Transverse colon (tissue), 4 donors: ENCODE measurements around the gene TPT1. TPM values are rescaled to one million over a fixed set of nuclear protein-coding genes. Genes with fewer than 3 reads are reported as not detected.

Experiments
- DNase-seq: peaks from one replicate; pipeline ENCODE4 v3.0.0-alpha.2; 2019
- H3K27ac ChIP-seq, 4 donors: fragments of 200-600 bp; sonication (generic); 2 replicates each; pipeline ENCODE4 v1.5.1; 2016 to 2018; ENCODE audit warnings: inconsistent platforms in 4 of 4
- H3K27me3 ChIP-seq: fragments of 200-600 bp; sonication (generic); 2 replicates; pipeline ENCODE4 v1.5.1; 2017; ENCODE audit warnings: inconsistent platforms
- H3K36me3 ChIP-seq, 4 donors: fragments of 200-600 bp; sonication (generic); 2 replicates each; pipeline ENCODE4 v1.5.1; 2017 to 2019; ENCODE audit warnings: inconsistent platforms in 4 of 4
- H3K4me1 ChIP-seq, 4 donors: fragments of 200-600 bp; sonication (generic); 2 replicates each; pipeline ENCODE4 v1.5.1; 2017 to 2020; ENCODE audit warnings: inconsistent platforms in 4 of 4
- H3K4me3 ChIP-seq, 4 donors: fragments of 200-600 bp; sonication (generic); 1 replicate in 1 of 4; 2 replicates in 3 of 4; pipeline versions ENCODE4 v1.5.1 to v1.6.1; 2017 to 2019; ENCODE audit warnings: inconsistent platforms in 4 of 4
- H3K9me3 ChIP-seq, 2 donors: fragments of 200-600 bp; sonication (generic); 2 replicates each; pipeline ENCODE4 v1.5.1; 2017 to 2019; ENCODE audit warnings: inconsistent platforms in 2 of 2
- CTCF ChIP-seq, 5 experiments: fragments of 200-600 bp in 3 of 5; fragments of 450-650 bp in 2 of 5; sonication (generic) in 3 of 5; IDR thresholded peaks; 1 replicate in 2 of 5; 2 replicates in 3 of 5; pipeline ENCODE4 v1.5.1; 2016 to 2017; ENCODE audit warnings: antibody characterized with exemption in 5 of 5, inconsistent platforms in 3 of 5, mild to moderate bottlenecking in 2 of 5, moderate library complexity in 1 of 5
- EP300 ChIP-seq: sonication (generic); formaldehyde crosslinking; IDR thresholded peaks from one replicate; pipeline ENCODE4 v1.6.1; 2017; ENCODE audit warnings: antibody characterized with exemption, low read depth
- POLR2A ChIP-seq: fragments of 450-650 bp; IDR thresholded peaks from one replicate; pipeline ENCODE4 v1.6.1; 2016; ENCODE audit warnings: antibody characterized with exemption, mild to moderate bottlenecking, moderate library complexity
- POLR2AphosphoS5 ChIP-seq, 3 donors: sonication (generic); formaldehyde crosslinking; IDR thresholded peaks; one replicate each; pipeline ENCODE4 v1.6.1; 2016; ENCODE audit warnings: antibody characterized with exemption in 3 of 3
- WGBS, 2 donors: methylation state at CpG; one replicate each; pipeline ENCODE4 v1.1.5; 2018; ENCODE audit warnings: low coverage in 1 of 2; 5-methylcytosine and 5-hydroxymethylcytosine counted together
- in situ Hi-C, 4 donors: fragments of 200-750 bp; cut with MboI; loops; one replicate each; pipeline versions ENCODE4 v1.15.0 to v1.15.1; 2017; ENCODE audit warnings: low sequenced_read_pairs in 3 of 4, low pct_ligation_motif_present in 1 of 4, low pct_unique_long_range_greater_than_20kb in 1 of 4
- intact Hi-C: fragments of 100-400 bp; cut with DNase I; formaldehyde crosslinking; loops from one replicate; pipeline ENCODE4 v1.15.1; 2023; ENCODE audit warnings: low total_unique reads
- total RNA-seq, 4 donors: library from RNA; depleted of rRNA; stranded (reverse); fragments of >200 nt; gene quantifications; one replicate each; pipeline ENCODE4 v1.1.0, GENCODE V29; 2016

TPT1 gene
- total RNA-seq, 4 donors from 2014 or later = 1,485 to 2,679 (median 2,380) TPM

GRCh38 chr13:45367358-45367757, 26.4 kb upstream of the TPT1 start:
- TF ChIP-seq POLR2AphosphoS5 (IDR thresholded peaks at IDR 0.05) (peak in 1 of 3 donors; percentile 17), POLR2A (no peak)
- Histone ChIP-seq H3K4me1 (peaks cover 3 to 19% (median 10%) of the 10 kb centered on the region in 4 donors), H3K9me3 (no peaks in the 10 kb centered on the region), H3K4me3 (no peak overlapping the region), H3K27ac (peak overlapping the region in 3 of 4 donors; percentile 10 to 43 (median 40)), H3K36me3 (no peaks in the 10 kb centered on the region), H3K27me3 (no peaks in the 10 kb centered on the region)
- WGBS, 2 donors = 31 to 43% methylated on average over 2 of the region's 2 CpGs
- in situ Hi-C loops (loop anchor here in 2 of 4 donors (25.0 kb wide), 1 partner anchor 120 kb away; no protein-coding TSS in a partner anchor), intact Hi-C loops (no loop called here)
- DNase-seq = peak; percentile 81

GRCh38 chr13:45365558-45365885, 24.5 kb upstream of the TPT1 start:
- no peak for TF ChIP-seq POLR2A
- TF ChIP-seq EP300 = no peak
- TF ChIP-seq POLR2AphosphoS5 (IDR thresholded peaks at IDR 0.05) = no peak
- no peak for TF ChIP-seq CTCF (IDR thresholded peaks at IDR 0.05)
- no peaks in the 10 kb centered on the region for H3K36me3 ChIP-seq

GRCh38 chr13:45364876-45365557, 24.0 kb upstream of the TPT1 start:
- DNase-seq = no peak
- Histone ChIP-seq H3K4me3 (no peak overlapping the region), H3K36me3 (no peaks in the 10 kb centered on the region), H3K27me3 (no peaks in the 10 kb centered on the region), H3K4me1 (peaks cover 0 to 11% (median 7%) of the 10 kb centered on the region in 4 donors), H3K9me3 (no peaks in the 10 kb centered on the region), H3K27ac (no peak overlapping the region)
- intact Hi-C loops = loop anchor here (5.0 kb wide), 1 partner anchor 848 kb away; no protein-coding TSS in a partner anchor
- 95 to 100% methylated on average over 1 to 10 of the region's 10 CpGs for WGBS, 2 donors
- in situ Hi-C loops = loop anchor here in 2 of 4 donors (25.0 kb wide), 1 partner anchor 122 kb away; no protein-coding TSS in a partner anchor
- TF ChIP-seq CTCF (IDR thresholded peaks at IDR 0.05) (no peak), EP300 (no peak), POLR2A (no peak), POLR2AphosphoS5 (IDR thresholded peaks at IDR 0.05) (no peak)

More at GRCh38 chr13:45365558-45365885, 24.5 kb upstream of the TPT1 start:
- Histone ChIP-seq H3K4me3 (no peak overlapping the region), H3K9me3 (no peaks in the 10 kb centered on the region), H3K4me1 (peaks cover 0 to 11% (median 7%) of the 10 kb centered on the region in 4 donors), H3K27ac (no peak overlapping the region), H3K27me3 (no peaks in the 10 kb centered on the region)
- intact Hi-C loops = no loop called here
- DNase-seq = no peak
- in situ Hi-C loops = loop anchor here in 2 of 4 donors (25.0 kb wide), 1 partner anchor 122 kb away; no protein-coding TSS in a partner anchor
- 97% methylated on average over 4 of the region's 4 CpGs; no CpG with 5 or more reads in 1 of the 2 donors for WGBS, 2 donors

- in situ Hi-C loops = loop anchor here in 2 of 4 donors (25.0 kb wide), 1 partner anchor 124 kb away; no protein-coding TSS in a partner anchor
Measured at GRCh38 chr13:45362939-45363338, 22.0 kb upstream of the TPT1 start.

More at GRCh38 chr13:45362939-45363338, 22.0 kb upstream of the TPT1 start:
- Histone ChIP-seq H3K27me3 (no peaks in the 10 kb centered on the region), H3K4me3 (no peak overlapping the region), H3K4me1 (peaks cover 0 to 9% (median 4%) of the 10 kb centered on the region in 4 donors), H3K36me3 (no peaks in the 10 kb centered on the region), H3K9me3 (no peaks in the 10 kb centered on the region), H3K27ac (no peak overlapping the region)
- intact Hi-C loops = loop anchor here (5.0 kb wide), 1 partner anchor 846 kb away; no protein-coding TSS in a partner anchor
- DNase-seq = no peak
- TF ChIP-seq POLR2A = no peak
- no peak for TF ChIP-seq EP300
- no peak for TF ChIP-seq CTCF (IDR thresholded peaks at IDR 0.05)
- no peak for TF ChIP-seq POLR2AphosphoS5 (IDR thresholded peaks at IDR 0.05)
- 90% methylated on average over 2 of the region's 2 CpGs; no CpG with 5 or more reads in 1 of the 2 donors for WGBS, 2 donors
